ENCODE data around the gene TEX13C. TPM values are rescaled to one million over a fixed set of nuclear protein-coding genes. Genes with fewer than 3 reads are reported as not detected.

TEX13C gene
- total and polyA plus RNA-seq, 2 of the 8 experiments (the other 6 are each of a cell fraction or from before 2014, with no cell fraction given): 0.03 to 0.09 TPM

- Histone ChIP-seq H3K9me3 (ENCODE audit: insufficient read depth in 2 of 2, low read depth in 1 of 2, low read length in 1 of 2) (no peaks in the 10 kb centered on the region), H3K4me2 (ENCODE audit: insufficient read depth in 1 of 2, low read depth in 2 of 2, low read length in 2 of 2) (no peak overlapping the region), H3K79me2 (ENCODE audit: control insufficient read depth in 1 of 2, insufficient read depth in 2 of 2, low read length in 2 of 2) (no peaks in the 10 kb centered on the region), H3K27ac (ENCODE audit: low read depth, low read length) (no peak overlapping the region), H2BK5ac (ENCODE audit: low read depth, low read length) (no peak overlapping the region), H2AFZ (ENCODE audit: low read length) (no peak overlapping the region), H3K27me3 (replicated peaks in 1 of 4; ENCODE audit: control insufficient read depth in 3 of 4, extremely low read depth in 1 of 4, insufficient read depth in 3 of 4, low read length in 3 of 4) (no peaks in the 10 kb centered on the region), H3K79me1 (ENCODE audit: low read depth, low read length) (no peaks in the 10 kb centered on the region), H3K56ac (replicated peaks; ENCODE audit: insufficient read length, low read depth, low read length) (no peak overlapping the region), H2AK5ac (ENCODE audit: low read depth, low read length) (no peak overlapping the region), H4K91ac (replicated peaks; ENCODE audit: insufficient read length, low read length) (no peak overlapping the region), H2BK15ac (ENCODE audit: low read length) (no peak overlapping the region), H3K14ac (ENCODE audit: insufficient read length) (no peak overlapping the region), H3K23me2 (ENCODE audit: low read depth, low read length) (no peaks in the 10 kb centered on the region), H2BK12ac (ENCODE audit: low read depth, low read length) (no peak overlapping the region), H3K4me1 (replicated peaks in 1 of 4; ENCODE audit: control insufficient read depth in 3 of 4, insufficient read depth in 4 of 4, low read length in 3 of 4) (no peaks in the 10 kb centered on the region), H4K20me1 (replicated peaks in 1 of 2; ENCODE audit: control insufficient read depth in 1 of 2, insufficient read depth in 2 of 2, low read length in 2 of 2) (no peaks in the 10 kb centered on the region), H3K18ac (ENCODE audit: extremely low read depth, low read length) (no peak overlapping the region), H4K5ac (ENCODE audit: insufficient read length, low read depth, low read length) (no peak overlapping the region), H4K8ac (ENCODE audit: extremely low read depth, insufficient read depth, low read length) (no peak overlapping the region), H2BK20ac (ENCODE audit: low read length) (no peak overlapping the region), H3K4ac (replicated peaks; ENCODE audit: insufficient read length, low read depth, low read length) (no peak overlapping the region), H3K4me3 (ENCODE audit: extremely low read depth in 1 of 4, insufficient read depth in 2 of 4, low read depth in 3 of 4, low read length in 4 of 4) (no peak overlapping the region), H2BK120ac (replicated peaks; ENCODE audit: low read depth, low read length) (no peak overlapping the region), H3K36me3 (ENCODE audit: control insufficient read depth in 2 of 4, insufficient read depth in 4 of 4, low read length in 3 of 4) (no peaks in the 10 kb centered on the region), H3K9ac (replicated peaks in 1 of 4; ENCODE audit: extremely low read depth in 1 of 4, low read depth in 3 of 4, low read length in 3 of 4) (no peak overlapping the region), H3K23ac (ENCODE audit: insufficient read length) (no peak overlapping the region)
- FAIRE-seq (no peak), DNase-seq (ENCODE audit: low read depth in 1 of 2, low spot score in 2 of 2) (no peak)
- no peak for TF ChIP-seq GTF2F1 (IDR thresholded peaks at IDR 0.05; ENCODE audit: borderline replicate concordance, low read depth, low read length)
- TF ChIP-seq KDM5A (IDR thresholded peaks at IDR 0.05; ENCODE audit: low read length): no peak
- TF ChIP-seq KDM4A (IDR thresholded peaks at IDR 0.05; ENCODE audit: low read depth, low read length, severe bottlenecking): no peak
- TF ChIP-seq GABPA (IDR thresholded peaks at IDR 0.05; ENCODE audit: borderline replicate concordance, insufficient read depth, low read length): no peak
- no peak for TF ChIP-seq TBP (IDR thresholded peaks at IDR 0.05; ENCODE audit: low read depth, low read length)
- WGBS, 2 experiments (ENCODE audit: extremely low coverage in 1 of 2, insufficient coverage in 1 of 2, insufficient read length in 1 of 2, insufficient replicate concordance in 2 of 2, low coverage in 1 of 2, low lambda C conversion rate in 2 of 2, missing lambda C conversion rate in 1 of 2): 90% methylated on average over 1 of the region's 2 CpGs; no CpG with 5 or more reads in 1 of the 2 experiments
- ChIA-PET POLR2A (ENCODE audit: partially characterized antibody) (no interaction called here), CTCF (ENCODE audit: partially characterized antibody) (no interaction called here)
Observed at GRCh38 chrX:125333583-125333982, 13.9 kb downstream of the TEX13C start.

Data from H1 (cell line).